Middle frontal gyrus (tissue), 1 donor: Measurements from ENCODE around the gene ACTR1B.
"Not testable (repeated sequence)": the region's sequence is repeated elsewhere in the genome, so short reads cannot be mapped to it uniquely, and the experiment has no call there.

Source experiments
- DNase-seq: peaks from one replicate; pipeline ENCODE4 v3.0.0-alpha.2; 2015; ENCODE audit warnings: low spot score; ENCODE audit errors: extremely low spot score

ACTR1B gene

GRCh38 chr2:97663962-97664635 lies at the start of gene ACTR1B:
ACTR1B (minus strand) TSS chr2:97664044; CDS start chr2:97663890, 154 bp downstream.
- DNase-seq = peak; percentile 95

- no peak for DNase-seq
Measured at GRCh38 chr2:97712693-97713295, 49.0 kb upstream of the ACTR1B start.

DNA sequence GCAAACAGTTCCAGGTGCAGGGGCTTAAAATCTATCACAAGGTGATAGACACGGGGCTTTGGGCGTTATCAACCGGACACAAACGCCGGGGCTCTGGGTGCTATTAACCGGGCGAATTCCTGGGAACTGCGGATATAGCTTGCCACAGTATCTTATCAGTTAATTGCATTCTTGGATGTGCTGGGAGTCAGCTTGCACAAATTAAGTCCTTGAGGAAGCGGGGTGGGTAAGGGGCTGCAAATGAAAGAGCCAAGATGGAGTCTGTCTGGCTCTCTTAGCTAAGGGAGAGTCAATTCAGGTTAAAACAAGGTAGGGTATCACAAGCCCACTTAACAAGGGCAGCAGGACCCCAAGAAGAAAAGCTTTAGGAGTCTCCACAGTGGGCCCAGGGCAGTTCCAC lies 48.3 kb upstream of the ACTR1B start:
- not testable (repeated sequence) for DNase-seq

DNA sequence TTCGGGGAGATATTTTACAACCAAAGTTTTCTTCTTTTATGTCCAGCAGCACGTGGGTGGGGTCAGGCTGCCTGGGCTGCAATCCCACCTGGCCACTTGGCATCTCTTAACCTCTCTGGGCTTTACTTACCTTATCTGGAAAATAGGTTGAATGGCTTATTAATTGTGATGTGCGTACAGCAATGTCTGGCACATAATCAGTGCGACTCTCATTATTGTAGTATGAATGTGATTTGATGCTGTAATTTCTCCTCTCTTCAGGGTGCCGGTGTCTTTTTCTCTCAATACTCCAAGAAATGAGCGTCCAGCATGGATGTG lies 47.5 kb upstream of the ACTR1B start:
- DNase-seq = no peak

DNA sequence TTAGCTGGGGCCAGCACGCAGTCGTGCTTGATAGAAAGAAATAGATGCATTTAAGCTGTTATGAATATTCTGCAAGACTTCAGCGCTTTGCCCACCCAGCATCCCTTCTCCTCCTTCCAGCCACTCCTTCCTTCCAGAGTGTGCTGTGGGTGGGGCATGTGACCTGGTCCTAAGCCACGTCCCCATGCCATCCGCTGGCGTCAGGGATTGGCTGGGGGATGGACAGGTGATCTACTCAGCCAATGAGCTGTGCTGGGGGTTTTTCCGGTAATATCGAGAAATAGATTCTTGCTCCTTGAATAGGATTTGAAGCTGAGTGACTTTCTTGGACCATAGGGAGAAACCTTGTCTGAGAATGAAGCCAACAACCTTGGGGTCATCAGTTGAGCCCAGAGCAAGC lies 44.8 kb upstream of the ACTR1B start:
- DNase-seq = no peak

- DNase-seq = no peak
Measured at GRCh38 chr2:97708048-97708380, 44.2 kb upstream of the ACTR1B start.

DNA sequence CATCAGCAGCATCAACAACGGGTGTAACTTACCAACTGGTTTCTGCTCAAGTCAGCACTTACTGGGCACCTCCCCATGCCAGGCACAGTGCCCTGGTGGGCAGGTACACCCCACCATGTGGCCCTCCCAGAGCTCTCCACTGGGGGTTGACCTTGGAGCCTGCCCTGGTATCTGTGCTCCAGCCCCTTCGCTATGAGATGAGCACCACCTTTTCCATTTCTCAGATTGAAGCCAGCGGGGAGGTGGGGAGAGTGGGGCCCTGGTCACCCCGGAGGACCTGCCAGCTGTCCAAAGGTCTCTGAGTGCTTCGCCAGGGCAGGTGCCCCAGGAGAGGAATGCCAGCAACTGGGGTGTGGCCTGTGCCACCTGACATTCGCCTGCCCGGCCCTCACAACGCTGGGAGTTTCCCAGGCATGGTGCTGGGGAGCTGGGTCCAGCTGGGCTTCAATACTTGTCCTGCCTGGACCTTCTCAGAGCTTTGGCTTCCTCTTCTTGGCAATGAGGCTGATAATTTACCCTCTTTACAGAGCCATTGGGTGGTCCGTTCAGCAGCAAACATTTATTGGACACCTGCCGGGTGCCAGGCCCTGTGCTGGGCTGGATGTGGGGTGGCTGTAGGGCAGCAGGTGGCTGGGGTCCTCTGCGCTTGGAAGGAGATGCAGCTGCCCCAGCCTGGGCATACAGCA lies 43.7 kb upstream of the ACTR1B start:
- DNase-seq = no peak

- no peak for DNase-seq
Measured at GRCh38 chr2:97706708-97707345, 43.0 kb upstream of the ACTR1B start.

GRCh38 chr2:97706112-97706511 lies 42.3 kb upstream of the ACTR1B start:
- DNase-seq = no peak

DNA sequence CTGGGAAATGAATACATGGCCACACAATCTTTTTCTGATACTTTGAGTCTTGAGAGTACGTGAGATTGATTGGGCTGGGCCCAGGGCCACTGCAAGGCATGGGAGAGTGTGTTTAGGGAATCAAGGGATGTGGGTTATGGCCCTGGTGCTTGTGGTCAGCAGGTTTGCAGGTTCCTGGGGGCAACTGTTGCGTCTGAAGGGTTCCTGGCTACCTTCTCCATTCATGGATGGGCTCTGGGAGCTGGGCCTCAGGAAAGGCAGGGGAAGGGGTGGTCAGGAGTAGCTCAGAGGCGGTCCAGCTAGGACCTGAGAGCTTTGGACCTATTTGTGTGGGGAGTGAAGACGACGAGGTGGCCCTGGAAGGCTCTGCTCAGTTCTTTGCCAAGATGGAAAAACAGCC lies 41.1 kb upstream of the ACTR1B start:
- DNase-seq = no peak

DNA sequence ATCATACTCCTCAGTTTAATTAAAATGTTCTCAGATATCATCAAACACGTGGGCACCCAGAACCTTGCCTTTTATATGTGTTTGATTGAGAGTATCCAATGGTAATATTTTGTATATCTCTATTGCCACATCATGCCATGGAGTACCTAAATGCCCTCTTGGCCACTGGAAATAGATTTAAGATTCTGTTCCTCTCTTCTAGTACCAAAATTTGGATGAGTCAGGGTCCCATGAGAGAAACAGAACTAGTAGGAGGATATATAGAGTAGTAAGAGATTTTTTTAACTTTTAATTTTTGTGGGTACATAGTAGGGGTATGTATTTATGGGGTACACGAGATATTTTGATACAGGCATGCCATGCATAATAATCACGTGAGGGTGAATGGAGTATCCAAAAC lies 39.9 kb upstream of the ACTR1B start:
- DNase-seq = no peak

DNA sequence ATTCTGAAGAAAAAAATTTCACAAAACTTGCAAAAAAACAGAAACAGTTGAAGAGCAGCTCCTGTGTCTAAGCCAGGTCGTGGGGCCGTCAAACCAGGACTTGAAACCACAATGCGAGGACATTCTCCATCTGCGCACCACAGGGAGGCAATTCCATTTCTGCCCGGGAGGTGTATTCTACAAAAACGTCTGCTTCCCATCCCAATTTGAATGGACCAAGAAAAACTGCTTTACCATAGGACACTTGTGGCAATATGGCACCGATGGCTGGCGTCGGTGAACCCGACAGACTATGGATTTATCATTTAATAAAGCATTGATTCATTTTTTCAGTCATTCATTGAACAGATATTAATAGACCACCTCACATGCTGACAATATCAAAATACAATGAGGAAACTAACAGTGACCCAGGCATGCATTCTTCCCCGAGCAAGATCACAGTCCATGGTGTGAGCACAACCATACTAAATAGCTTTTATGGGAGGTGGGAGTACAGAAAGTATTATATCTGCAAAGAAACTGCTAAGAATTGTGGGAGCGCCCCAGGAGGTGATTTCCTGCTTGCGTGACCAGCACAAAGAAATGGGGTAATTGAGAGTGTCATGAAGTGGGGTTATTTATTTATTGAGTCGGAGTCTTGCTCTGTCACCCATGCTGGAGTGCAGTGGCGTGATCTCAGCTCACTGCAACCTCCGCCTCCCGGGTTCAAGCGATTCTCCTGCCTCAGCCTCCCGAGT lies 39.1 kb upstream of the ACTR1B start:
- DNase-seq = no peak

GRCh38 chr2:97701851-97702465 lies 38.1 kb upstream of the ACTR1B start:
- no peak for DNase-seq

DNA sequence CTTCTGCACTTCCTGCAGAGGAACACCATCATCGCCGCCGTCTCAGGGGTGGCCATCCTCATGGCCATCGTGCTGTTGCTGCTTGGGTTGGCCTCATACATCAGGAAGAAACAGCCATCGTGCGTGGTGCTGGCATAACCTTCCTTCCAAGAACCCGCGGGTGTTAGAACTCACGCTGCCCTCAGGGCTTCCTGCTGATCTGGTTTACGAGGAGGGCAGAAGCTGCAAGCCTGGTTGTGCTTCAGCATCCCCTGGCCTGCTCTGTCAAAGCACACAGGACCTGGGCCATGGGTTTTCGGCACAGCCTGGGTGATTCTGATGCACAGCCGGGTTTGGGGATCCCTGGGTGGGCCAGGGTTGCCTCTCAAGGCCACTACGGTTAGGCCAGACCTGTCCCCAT lies 37.3 kb upstream of the ACTR1B start:
- no peak for DNase-seq

DNA sequence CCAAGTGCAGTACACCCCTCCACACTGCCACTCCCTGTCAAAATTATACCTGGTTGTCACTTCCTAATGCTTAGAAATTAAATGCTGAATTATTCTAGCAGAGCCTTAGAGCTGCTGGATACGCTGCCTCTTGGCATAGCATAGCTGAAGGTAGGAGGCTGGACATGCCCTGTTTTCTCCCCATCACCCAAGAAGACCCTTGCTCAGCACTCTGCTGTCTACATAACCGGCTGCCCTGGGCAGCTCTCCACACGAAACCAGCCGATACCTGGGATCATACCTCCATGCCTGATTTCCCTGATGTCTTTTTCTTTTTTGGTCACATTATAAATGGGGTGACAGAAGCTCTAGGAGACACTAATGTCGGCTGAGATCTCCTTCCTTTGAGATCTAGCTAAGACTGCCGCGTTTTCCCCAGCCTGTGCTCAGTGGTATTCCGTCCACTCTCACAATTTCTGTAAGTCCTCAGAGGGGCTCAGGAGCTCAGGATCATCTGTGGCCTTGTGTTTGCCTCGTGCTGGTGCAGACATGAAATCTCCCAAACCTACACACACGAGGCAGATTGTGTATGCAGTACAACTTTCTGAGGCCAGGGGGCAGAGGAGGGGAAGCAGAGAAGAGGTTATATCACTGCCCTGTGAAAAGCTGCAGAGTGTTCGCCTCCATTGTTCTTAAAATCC lies 36.1 kb upstream of the ACTR1B start:
- DNase-seq = no peak

GRCh38 chr2:97698530-97698929 lies 34.7 kb upstream of the ACTR1B start:
- DNase-seq = no peak

DNA sequence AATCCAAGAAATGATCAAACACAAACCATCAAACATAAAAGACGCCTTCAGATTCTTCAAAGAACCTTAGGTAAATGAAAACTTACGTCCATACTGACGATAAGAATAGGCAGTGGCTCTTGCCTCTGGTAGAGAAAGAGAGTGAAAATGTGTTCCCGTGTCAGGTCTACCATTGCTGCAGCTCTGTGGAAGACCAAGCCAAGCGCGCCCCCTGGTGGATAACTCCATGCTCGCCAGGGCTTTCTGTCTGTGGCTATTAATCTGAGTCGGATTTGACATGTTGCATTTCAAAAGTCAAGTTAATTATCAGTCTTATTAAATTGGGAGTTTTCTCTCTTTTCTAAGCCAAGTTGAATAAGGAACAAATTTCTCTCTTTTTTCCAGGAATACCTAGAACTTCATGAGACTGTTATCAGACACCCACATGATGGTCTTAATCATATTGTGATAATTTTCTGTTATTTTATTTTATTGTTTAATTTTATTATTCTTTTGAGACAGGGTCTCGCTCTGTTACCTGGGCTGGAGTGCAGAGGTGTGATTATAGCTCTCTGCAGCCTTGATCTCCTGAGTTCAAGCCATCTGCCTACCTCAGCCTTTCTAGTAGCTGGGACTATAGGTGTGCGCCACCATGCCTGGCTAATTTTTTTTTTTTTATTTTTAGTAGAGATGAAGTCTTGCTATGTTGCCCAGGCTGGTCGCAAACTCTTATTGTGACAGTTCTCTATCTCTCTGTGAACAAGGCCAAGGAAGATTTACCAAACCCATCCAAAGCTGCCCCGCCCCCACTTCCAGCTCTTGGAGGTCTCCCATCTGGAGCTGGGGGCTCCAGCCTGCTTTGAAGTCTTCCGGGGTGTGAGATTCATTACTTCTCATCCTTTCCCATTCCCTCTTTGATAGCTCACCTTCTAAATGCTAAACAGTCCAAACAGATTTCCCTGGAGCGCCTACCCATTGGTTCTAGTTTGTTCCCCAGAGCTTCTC lies 33.7 kb upstream of the ACTR1B start:
- peak; percentile 87 for DNase-seq

DNA sequence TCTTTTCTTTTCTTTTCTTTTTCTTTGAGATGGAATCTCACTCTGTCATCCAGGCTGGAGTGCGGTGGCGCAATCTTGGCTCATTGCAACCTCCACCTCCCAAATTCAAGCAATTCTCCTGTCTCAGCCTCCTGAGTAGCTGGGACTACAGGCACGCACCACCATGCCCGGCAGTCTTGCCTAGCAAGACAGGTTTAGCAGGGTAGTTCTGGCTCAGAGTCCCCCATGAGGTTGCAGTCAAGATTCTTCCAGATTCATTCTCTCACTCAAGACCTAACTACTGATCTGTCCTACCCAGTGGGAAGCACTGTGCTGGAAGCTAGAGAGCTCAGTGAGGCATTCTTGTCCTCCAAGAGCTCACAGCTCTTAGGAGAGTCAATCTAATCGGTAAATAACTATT lies 31.9 kb upstream of the ACTR1B start:
- DNase-seq = no peak

DNA sequence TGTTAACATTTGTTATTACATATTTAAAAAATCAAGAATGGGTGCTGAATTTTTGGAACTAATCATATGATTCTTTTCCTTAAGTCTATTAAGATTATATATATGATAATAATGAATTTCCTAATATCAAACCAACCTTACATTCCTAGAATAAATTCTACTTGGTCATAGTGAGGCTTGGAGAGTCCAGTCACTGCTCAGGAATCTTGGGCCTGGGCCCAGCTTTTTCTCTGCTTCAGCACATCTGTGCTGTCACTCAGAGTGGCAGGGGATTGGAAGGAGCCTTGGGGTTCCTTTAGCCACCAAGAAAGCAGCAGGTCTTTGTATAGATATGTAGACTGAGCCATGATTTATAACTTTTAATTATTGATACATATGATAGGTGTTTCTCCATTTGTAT lies 29.6 kb upstream of the ACTR1B start:
- DNase-seq = no peak

- no peak for DNase-seq
Measured at GRCh38 chr2:97691166-97691565, 27.3 kb upstream of the ACTR1B start.
